D721Med (cell line): ENCODE results near the gene GPR132.
"Not testable (repeated sequence)": the region's sequence is repeated elsewhere in the genome, so short reads cannot be mapped to it uniquely, and the experiment has no call there.

Experiments used
- DNase-seq: peaks from one replicate; pipeline ENCODE4 v3.0.0; 2011; ENCODE audit warnings: low spot score; ENCODE audit not compliant: insufficient read length
- FAIRE-seq: peaks from 2 replicates; lab custom pipeline; 2011; peaks lifted over from hg19 to GRCh38; lab: Jason Lieb, UNC
- TF ChIP-seq, protein P1 (sequence below): IDR thresholded peaks from 2 replicates; pipeline ENCODE4 v1.5.1; 2012; ENCODE audit warnings: mild to moderate bottlenecking, control low read depth; ENCODE audit not compliant: insufficient read depth; ENCODE audit errors: missing control alignments

The GPR132 gene

DNA sequence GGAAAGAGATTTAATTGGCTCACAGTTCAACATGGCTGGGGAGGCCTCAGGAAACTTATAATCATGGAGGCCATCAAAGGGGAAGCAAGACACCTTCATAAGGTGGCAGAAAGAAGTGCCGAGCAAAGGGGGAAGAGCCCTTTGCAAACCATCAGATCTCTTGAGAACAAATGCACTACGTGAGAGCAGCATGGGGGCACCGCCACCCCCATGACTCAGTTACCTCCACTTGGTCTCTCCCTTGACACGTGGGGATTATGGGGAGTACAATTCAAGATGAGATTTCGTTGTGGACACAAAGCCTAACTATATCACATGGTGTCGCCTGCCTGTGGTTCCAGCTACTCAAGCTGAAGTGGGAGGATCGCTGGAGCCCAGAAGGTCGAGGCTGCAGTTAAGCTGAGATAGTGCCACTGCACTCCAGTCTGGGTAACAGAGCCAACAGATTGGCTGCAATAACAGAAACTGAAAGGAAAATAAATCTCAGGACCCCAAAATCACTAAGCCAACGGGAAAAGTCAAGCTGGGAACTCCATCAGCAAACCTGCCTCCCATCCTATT is 34.3 kb downstream of the GPR132 start:
- TF ChIP-seq, protein P1, sequence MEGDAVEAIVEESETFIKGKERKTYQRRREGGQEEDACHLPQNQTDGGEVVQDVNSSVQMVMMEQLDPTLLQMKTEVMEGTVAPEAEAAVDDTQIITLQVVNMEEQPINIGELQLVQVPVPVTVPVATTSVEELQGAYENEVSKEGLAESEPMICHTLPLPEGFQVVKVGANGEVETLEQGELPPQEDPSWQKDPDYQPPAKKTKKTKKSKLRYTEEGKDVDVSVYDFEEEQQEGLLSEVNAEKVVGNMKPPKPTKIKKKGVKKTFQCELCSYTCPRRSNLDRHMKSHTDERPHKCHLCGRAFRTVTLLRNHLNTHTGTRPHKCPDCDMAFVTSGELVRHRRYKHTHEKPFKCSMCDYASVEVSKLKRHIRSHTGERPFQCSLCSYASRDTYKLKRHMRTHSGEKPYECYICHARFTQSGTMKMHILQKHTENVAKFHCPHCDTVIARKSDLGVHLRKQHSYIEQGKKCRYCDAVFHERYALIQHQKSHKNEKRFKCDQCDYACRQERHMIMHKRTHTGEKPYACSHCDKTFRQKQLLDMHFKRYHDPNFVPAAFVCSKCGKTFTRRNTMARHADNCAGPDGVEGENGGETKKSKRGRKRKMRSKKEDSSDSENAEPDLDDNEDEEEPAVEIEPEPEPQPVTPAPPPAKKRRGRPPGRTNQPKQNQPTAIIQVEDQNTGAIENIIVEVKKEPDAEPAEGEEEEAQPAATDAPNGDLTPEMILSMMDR = no peak
- no peak for FAIRE-seq

DNA sequence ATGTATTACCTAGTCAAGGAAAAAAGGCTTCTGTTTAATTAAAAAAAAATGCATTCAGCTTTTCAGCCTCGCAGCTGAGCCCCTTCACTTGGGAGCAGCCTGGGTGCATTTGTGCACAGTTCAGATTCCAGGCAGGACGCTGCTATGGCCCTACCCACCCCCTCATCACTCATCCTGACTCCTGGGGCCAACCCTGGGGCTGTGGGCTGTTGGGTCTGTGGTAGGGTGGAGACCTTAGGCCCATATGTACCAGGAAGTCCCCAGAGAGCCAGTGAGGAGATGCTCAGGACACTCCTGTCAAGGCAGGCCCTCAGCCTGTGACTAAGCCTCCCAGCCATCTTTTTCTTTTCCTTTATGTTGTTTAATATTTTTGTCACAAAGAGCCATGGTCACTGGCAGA is 35.0 kb downstream of the GPR132 start:
- FAIRE-seq (no peak), DNase-seq (no peak)
- TF ChIP-seq, protein P1 = no peak

More for the DNA sequence above, 34.3 kb downstream of the GPR132 start:
- DNase-seq = no peak

DNA sequence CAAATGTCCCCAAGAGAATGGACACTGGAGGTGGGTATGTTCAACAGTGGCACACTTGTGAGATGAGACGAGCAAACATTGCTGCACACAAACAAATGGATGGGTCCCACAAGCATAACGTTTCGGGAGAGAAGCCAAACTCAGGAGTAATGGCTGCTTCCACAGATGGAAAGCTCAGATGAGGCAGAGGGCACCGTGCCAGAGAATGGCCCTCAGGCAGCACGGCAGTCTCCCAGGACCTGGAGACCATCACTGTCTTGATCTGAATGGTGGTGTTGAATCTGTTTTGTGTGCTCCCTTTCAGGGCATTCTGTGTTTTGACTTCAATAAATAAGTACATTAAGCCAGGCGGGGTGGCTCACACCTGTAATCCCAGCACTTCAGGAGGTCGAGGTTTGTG is 35.8 kb downstream of the GPR132 start:
- TF ChIP-seq, protein P1 = no peak
- DNase-seq (no peak), FAIRE-seq (no peak)

DNA sequence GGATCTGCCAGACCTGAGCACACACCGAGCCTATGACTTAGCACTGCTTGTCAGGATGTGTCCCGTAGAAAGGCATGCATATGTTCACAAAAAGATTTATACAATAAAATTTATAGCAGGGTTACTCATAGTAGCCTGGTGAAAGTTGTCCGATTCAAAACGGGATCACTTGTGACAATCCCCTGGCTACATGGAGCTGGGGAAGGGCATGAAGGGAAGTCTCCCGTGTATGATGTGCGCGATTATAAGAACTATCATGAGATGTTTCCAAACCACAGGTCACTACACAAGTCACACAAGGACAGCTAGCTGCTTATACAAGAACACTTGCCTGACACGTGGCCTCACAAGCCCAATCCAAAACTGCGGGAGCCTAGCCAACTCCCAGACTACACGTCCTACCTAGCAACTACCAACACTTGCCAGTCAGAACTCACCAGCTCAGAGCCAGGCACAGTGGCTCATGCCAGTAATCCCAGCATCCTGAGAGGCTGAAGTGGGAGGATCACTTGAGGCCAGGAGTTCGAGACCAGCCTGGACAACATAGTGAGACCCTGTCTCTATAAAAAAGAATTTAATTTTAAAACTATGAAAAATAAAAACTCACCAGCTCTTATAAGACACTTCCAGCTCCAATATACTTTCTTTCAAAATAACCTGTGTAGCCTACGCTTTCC is 36.8 kb downstream of the GPR132 start:
- no peak for FAIRE-seq
- no peak for DNase-seq
- TF ChIP-seq, protein P1 = no peak

DNA sequence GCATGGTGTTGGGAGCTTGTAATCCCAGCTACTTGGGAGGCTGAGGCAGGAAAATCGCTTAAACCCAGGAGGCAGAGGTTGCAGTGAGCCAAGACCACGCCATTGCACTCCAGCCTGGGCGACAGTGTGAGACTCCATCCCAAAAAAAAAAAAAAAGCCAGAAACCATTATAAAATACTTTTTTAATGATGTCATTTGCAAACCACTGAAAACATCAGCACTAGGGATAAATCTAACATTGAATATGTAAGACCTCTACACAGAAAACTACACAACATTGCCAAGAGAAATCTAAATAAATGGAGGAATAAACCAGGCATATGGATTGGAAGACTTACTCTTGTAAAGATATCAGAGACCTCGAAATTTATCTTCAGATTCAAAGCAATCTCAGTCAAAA is 37.5 kb downstream of the GPR132 start:
- not testable (repeated sequence) for DNase-seq, FAIRE-seq

DNA sequence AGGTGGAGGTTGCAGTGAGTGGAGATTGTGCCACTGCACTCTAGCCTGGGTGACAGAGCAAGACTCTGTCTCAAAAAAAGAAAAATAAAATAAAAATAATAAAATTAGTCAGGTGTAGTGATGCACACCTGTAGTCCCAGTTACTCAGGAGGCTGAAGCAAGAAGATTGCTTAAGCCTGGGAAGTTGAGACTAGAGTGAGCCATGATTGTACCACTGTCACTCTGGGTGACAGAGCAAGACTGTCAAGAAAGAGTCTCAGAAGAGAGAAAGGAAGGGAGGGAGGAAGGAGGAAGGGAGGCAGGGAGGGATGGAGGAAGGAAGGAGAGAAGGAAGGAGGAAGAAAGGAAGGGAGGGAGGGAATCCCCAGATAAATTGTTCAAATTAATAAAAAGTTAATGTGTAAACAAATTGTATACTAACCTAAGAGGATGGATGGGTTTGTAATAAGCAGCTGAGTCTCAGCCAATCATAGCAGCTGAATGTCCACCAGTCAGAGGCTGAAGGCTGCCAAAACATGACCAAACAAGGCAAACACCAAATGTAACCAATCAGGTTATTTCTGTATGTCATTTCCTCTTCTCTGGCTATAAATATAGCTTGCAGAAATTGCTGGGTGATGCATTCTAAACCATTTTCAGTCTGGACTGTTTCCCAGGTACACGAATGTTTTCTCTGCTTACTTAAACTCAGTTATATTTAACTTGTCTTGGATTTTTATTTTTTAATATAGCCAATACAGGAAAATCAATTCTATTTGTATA is 38.2 kb downstream of the GPR132 start:
- DNase-seq (no peak), FAIRE-seq (no peak)
- TF ChIP-seq, protein P1 = no peak

DNA sequence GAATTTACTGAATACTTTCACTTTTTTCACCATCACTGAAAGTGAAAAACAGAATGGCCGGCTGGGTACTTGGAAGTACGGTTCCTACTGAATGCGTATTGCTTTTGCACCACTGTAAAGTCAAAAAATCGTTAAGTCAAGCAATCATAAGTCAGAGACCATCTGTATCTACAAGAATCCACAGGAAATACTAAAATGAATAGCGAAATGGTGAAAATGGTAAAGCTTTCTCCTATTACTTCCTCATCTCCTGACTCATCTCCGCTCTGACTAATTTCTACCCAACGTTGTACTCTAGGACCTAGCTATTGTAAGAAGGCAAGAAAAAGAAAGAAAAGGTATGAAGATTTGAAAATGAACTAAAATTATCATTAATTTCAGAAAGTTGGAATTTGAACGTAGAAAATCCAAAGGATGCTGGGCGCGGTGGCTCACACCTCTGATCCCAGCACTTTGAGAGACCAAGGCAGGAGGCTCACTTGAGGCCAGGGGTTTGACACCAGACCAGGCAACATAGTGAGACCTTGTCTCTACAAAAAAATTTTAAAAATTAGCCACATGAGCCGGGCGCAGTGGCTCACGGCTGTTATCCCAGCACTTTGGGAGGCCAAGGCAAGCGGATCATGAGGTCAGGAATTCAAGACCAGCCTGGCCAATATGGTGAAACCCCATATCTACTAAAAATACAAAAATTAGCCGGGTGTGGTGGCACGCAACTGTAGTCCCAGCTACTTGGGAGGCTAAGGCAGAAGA is 39.0 kb downstream of the GPR132 start:
- no peak for DNase-seq
- TF ChIP-seq, protein P1 = no peak
- no peak for FAIRE-seq
